HG03558 (cell line): ENCODE measurements around the gene DDX39A.
"Not testable (repeated sequence)": the region's sequence is repeated elsewhere in the genome, so short reads cannot be mapped to it uniquely, and the experiment has no call there.

Experiments used
- ATAC-seq: cut with Tn5 transposase; IDR thresholded peaks from one replicate; pipeline ENCODE4 v1.9.1; 2021; ENCODE audit warnings: moderate number of reproducible peaks; ENCODE audit not compliant: unreplicated experiment; ENCODE audit errors: extremely low read depth

The DDX39A gene

GRCh38 chr19:14395262-14395661 is 23.9 kb downstream of the DDX39A start:
- ATAC-seq = no peak

GRCh38 chr19:14394167-14394566 is 25.0 kb downstream of the DDX39A start:
- no peak for ATAC-seq

- no peak for ATAC-seq
These were observed 25.8 kb downstream of the DDX39A start for GRCh38 chr19:14393329-14393728.

- no peak for ATAC-seq
These were observed 27.9 kb downstream of the DDX39A start for GRCh38 chr19:14391156-14391821.

- ATAC-seq = no peak
These were observed 28.6 kb downstream of the DDX39A start for GRCh38 chr19:14390548-14390947.

- ATAC-seq = no peak
These were observed 33.6 kb downstream of the DDX39A start for GRCh38 chr19:14385492-14385891.

GRCh38 chr19:14383661-14384555 is 35.2 kb downstream of the DDX39A start:
- no peak for ATAC-seq

- ATAC-seq = no peak
These were observed 37.3 kb downstream of the DDX39A start for GRCh38 chr19:14381689-14382474.

- ATAC-seq = no peak
These were observed 39.7 kb downstream of the DDX39A start for GRCh38 chr19:14379294-14380065.

GRCh38 chr19:14378890-14379289 is 40.3 kb downstream of the DDX39A start:
- no peak for ATAC-seq

- ATAC-seq = no peak
These were observed 41.2 kb downstream of the DDX39A start for GRCh38 chr19:14377883-14378328.

GRCh38 chr19:14375582-14376291 is 43.4 kb downstream of the DDX39A start:
- no peak for ATAC-seq

- no peak for ATAC-seq
These were observed 44.0 kb downstream of the DDX39A start for GRCh38 chr19:14375055-14375581.

- ATAC-seq = not testable (repeated sequence)
These were observed 44.8 kb downstream of the DDX39A start for GRCh38 chr19:14374313-14374712.

- not testable (repeated sequence) for ATAC-seq
These were observed 46.6 kb downstream of the DDX39A start for GRCh38 chr19:14372384-14373077.

- ATAC-seq = no peak
These were observed 47.8 kb downstream of the DDX39A start for GRCh38 chr19:14371301-14371821.

GRCh38 chr19:14370940-14371280 is 48.2 kb downstream of the DDX39A start:
- no peak for ATAC-seq

GRCh38 chr19:14370169-14370939 is 48.8 kb downstream of the DDX39A start:
- no peak for ATAC-seq
